HG02840 (cell line): Measurements from ENCODE around the gene LRRC55.

Experiments
- ATAC-seq: cut with Tn5 transposase; IDR thresholded peaks from one replicate; pipeline ENCODE4 v1.9.1; 2021; ENCODE audit warnings: mild to moderate bottlenecking, moderate library complexity, moderate number of reproducible peaks; ENCODE audit not compliant: unreplicated experiment, low FRiP score

LRRC55 gene, protein sequence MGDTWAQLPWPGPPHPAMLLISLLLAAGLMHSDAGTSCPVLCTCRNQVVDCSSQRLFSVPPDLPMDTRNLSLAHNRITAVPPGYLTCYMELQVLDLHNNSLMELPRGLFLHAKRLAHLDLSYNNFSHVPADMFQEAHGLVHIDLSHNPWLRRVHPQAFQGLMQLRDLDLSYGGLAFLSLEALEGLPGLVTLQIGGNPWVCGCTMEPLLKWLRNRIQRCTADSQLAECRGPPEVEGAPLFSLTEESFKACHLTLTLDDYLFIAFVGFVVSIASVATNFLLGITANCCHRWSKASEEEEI

GRCh38 chr11:57181678-57182305, at the start of gene LRRC55:
Gene LRRC55 (plus strand): TSS chr11:57181953. CDS start chr11:57182023, 70 bp downstream.
- no peak for ATAC-seq

GRCh38 chr11:57133366-57134038, 48.3 kb upstream of the LRRC55 start:
- ATAC-seq: no peak

- no peak for ATAC-seq
These were observed 47.5 kb upstream of the LRRC55 start for GRCh38 chr11:57134284-57134683.

DNA sequence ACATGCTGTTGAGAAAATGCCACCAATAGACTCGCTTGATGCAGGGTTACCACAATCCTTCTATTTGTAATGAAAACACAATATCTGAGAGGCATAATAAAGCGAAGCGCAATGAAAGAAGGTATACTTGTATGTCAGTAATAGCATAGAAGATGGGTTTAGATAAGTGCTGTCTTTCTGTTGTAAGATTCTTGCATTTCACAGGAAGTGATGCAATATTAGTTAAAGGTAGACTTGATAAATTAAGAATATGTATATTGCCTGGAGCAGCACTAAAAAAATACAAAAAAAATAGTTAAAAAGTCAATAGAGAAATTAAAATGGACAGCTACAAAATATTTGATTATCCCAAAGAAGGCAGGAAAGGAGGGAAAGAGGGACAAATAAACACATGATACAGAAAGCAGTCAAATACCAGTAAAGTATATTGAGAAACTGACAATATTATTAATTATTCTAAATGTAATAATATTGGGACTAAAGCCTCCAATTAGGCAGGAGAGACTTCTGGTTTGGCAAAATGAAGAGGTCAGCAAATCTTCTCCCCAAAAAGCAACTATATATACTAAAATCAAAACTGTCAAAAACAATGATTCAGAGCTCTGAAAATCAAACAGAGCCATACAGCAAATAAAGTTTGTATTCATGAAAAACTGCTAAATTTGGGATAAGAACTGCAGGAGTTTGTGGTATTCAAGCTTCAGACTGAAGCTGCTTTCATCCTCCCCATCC, 46.6 kb upstream of the LRRC55 start:
- ATAC-seq: no peak

GRCh38 chr11:57140568-57140967, 41.2 kb upstream of the LRRC55 start:
- ATAC-seq: no peak

GRCh38 chr11:57143459-57143858, 38.3 kb upstream of the LRRC55 start:
- no peak for ATAC-seq

DNA sequence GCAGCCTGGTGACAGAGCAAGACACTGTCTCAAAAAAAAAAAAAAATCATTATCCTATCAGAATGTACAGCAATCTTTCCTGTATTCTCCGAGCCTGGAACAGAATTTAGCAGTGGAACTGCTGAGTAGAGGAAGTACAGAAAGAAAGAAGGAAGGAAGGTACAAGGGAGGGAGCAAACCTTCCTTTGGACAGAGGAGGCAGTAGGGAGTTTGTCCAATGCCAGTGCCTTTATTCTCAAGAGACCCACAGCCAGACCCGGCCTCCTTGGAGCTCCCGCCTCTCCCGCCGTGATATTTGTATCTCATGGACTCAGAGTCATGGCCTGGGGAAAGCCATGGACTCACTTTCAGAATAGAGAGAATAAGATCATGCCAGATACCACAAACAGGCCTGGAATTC, 37.7 kb upstream of the LRRC55 start:
- ATAC-seq: no peak

DNA sequence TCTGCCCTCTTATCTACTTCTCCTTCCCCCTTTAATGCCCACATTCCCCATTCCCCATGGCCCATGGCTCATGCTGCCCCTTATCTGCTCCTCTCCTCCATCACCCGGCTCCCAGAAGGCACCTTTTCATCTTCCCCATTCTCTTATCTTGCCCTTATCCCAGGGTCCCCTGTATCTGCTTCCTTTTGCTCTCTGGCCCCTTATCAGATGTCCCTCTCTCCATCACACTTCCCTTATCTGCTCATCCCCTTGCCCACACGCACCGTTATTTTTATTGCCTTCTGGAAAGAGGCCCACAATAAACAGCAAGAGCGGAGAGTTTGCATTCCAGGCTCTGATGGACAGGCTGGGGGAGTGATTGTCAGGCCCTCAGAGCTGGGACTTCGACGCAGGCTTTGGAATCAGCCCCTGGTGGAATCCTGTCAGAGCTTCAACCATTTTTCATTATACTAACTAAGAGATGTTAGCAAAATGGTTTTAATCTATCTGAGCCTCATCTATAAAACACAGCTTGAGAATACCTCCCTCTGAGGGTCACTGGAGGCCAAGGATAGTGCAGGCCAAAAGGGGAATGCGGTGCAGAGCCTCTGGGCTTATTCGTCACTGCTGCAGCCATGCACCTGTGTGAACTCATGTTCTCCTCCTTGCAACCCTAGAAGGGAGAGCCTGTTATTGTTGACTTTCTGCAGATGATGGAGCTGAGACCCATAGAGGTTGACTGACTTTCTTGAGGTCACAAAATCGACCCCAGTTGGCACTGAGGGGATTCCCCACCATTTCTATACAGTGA, 37.0 kb upstream of the LRRC55 start:
- ATAC-seq: no peak

DNA sequence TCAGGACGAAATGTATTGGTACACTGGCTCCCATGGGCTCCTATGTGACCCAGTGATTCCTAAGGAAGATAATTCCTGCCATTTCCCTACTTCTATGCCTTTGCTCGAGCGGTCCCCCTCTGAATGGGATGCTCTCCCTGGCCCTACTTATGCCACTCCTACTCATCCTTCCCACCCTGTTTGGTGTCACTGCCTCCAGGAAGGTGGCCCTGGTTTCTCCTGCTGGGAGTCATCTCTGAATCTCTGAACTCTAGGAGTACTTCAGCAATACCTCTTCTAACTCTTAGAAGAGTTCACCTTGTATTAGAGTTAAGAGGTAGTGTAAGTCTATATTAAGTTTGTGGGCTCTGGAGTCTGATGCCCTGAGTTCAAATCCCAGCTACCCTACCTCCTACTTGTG, 35.5 kb upstream of the LRRC55 start:
- no peak for ATAC-seq

DNA sequence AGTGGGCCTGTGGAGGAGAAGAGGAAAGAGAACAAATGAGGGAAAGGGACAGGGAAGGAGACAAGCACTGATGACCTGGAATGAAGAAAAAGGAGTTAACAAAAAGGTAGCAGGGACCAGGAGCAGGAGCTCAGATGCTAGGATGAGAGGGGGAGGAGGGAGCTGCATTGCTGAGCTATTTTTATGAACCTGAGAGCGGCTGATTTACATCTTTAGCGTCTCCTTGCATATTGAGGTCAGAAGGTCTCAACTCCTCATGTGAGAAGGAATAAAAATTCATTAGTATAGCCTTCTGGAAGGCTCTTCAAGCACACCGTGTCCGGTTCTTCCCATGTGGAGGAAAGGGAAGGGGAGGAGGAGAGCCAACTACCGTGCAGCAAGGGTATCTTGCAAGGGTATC, 33.1 kb upstream of the LRRC55 start:
- ATAC-seq: no peak

DNA sequence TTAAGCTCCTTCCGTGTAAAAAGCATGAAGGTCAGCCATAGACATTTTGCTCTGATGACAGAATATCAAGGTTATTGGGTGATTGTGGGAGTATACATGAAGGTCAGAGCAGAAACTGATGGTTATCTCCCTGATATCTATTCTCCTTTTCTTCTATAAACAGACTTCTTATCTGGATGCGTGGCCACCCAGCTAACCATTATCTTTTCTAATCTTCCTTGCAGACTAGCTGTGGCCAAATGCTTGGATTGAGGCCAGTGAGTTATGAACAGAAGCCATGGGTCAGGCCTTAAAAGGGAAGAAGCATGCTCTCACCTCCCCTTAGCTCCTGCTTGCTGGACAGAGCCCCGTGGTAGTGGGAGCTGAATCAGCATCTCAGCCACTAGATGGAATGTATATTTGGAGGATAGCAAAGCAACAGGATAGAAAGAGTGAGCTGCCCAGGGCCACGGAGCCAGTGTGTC, 31.3 kb upstream of the LRRC55 start:
- ATAC-seq: no peak

- ATAC-seq: no peak
These were observed 29.6 kb upstream of the LRRC55 start for GRCh38 chr11:57152134-57152533.

DNA sequence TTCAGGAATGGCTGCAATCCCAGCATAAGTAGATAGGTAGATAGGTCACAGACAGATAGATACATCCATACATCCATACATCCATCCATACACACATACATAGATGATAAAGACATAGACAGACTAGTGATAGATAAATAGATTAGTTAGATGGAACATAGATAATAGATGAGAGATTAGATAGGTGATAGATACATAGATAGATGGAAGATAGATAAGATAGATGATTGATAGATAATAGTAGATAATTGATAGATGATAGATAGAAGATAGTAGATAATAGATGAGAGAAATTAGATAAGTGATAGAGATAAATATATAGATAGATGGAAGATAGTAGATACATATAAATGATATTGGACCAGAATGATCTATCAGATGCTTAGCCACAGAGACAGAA, 28.3 kb upstream of the LRRC55 start:
- no peak for ATAC-seq

GRCh38 chr11:57154739-57155138, 27.0 kb upstream of the LRRC55 start:
- ATAC-seq: no peak

DNA sequence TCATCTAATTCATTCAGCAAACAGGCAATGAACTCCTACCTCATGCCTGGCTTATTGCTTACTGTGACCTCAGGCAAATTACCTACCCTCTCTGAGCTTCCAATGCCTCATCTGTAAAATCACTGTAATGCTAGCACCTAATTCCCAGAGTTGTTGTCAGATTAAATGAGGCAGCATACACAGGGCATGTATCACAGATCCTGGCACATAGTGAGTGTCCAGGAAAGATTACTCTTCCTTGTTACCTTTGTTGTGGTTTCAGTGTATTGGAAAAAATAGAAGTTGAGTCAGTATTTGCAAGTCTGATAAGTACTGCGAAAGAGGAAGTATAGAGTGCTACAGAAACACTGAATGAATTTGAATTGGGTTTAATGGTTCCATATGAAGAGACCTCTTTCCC, 26.4 kb upstream of the LRRC55 start:
- no peak for ATAC-seq

DNA sequence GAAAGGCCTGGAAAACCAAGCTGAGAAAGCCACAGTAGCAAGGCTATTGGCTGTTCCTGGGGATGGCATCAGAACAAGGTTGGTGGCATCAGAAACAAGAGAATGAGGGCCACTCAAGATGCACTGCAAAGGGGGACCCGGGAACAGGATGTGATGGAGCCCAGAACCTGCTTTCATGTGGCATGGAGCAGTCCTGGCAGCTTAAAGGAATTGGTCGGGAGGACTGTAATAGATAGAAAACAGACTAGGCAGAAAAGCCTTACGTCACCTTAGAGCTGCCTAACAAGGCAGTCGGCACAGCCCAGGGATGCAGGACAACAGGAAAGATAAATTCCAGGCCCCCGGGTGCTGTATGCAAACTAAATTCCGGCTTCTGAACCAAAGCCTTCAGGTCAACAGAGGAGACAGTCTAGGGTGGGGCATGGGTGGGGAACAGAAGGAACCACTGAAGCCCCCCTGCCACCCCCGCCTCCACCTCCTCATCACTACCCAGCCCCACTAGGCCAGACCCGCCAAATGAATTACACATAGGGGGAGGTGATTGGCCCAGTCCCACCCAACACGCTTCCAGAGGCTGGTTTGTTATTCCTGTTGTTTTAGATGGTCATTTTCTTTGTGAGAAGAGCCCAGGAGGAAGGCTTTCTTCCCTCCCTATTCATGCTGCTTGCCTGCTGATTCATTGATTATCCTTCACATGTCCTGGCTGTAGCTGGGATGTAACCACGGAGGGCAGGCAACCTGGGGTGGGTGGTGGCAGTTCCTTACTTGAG, 25.7 kb upstream of the LRRC55 start:
- ATAC-seq: no peak

DNA sequence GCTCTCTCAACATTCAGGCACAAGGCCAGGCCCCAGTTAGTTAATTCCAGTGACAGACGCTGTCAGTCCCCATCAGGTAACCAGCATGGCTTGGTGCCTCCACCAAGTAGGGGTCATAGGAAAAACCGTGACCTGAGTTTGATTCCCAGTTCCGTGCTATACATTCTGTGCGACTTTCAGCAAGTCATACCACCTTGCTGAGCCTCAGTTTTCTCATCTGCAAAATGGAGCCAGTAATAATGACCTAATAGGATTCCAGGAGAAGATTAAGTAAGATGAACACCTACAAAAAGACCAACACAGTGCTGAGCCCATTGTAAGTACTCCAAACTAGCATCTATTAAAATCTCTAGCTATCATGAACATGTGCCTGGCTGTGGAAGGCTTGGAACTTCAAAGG, 24.8 kb upstream of the LRRC55 start:
- ATAC-seq: no peak

- no peak for ATAC-seq
These were observed 24.1 kb upstream of the LRRC55 start for GRCh38 chr11:57157624-57158023.

DNA sequence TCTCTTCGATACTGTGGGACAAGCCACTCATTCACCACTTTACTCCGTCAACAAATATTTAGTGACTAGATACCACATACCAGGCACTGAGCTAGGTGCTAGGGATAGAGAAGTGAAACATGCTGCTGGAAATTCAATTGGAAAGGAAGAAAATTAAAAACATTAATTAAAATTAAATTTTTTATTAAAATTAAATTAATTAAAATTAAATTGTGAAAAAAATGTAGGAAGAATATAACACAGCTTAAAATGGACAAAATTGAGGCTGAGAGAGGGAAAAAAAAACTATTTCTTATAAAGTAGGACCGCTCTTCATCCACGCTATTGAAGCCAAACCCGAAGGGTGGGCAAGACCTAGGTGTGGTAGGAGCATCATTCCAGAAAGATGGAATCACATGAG, 23.6 kb upstream of the LRRC55 start:
- no peak for ATAC-seq

DNA sequence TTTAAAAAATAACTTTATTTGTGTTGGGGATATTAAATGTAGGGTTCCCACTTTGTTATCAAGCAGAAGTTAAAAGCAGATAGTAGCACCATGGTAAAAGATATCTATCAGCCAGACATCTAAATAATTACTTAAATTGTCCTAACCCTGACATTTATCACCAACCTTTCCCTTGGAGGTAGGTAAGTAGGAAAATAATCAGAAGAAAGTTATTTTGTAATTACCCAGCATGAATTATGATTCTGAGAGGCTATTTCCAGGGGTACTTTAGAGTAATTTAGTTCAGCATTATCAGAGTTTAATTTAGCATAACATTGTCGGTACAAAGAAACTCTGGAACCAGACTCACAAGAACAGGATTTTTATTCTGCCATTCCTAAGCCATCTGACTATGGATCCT, 23.2 kb upstream of the LRRC55 start:
- ATAC-seq: no peak
